Stimulated activated CD8-positive, alpha-beta memory T cell treated with anti-CD3 and anti-CD28 coated beads, Interleukin-15, amount 100 ng/mL, for 4 hours (primary cell): ENCODE measurements around the gene TNC.

Source experiments
- DNase-seq, 2 donors: peaks; one replicate each; pipeline ENCODE4 v3.0.0-alpha.2; 2020; ENCODE audit warnings: low read depth in 2 of 2

The TNC gene

DNA sequence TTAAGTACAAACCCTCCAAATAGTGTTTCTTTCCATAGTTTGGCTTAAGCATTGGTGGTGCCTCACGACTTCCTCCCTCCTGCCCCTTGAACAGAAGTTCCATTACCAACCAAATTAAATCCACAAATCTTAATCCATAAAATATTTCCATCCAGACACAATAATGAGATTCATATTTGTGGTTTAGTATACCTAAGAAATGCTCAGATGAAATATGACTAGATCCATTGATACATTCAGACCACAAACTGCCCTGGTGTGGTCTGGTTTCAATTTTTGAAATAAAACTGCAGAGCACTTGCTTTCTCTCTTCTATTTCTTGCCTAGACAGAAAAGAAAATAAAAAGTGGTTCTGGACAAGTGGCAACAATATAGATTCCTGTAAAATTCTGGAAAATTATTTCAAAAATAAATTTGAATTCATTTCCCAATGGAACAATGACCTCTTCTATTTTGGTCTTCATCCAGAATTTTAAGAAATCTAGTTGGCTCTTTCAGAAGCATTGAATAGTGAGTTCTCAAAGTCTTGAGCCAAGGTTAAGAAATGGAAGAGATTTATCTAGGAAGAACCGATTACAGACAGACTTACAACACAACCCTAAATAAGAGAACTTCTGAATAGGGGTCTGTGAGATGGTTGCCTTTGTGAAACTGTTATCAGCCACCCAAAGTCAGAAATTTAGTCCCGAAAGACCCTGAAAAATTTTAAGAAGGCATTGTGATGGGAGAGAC lies 14.0 kb downstream of the TNC start:
- DNase-seq: no peak

DNA sequence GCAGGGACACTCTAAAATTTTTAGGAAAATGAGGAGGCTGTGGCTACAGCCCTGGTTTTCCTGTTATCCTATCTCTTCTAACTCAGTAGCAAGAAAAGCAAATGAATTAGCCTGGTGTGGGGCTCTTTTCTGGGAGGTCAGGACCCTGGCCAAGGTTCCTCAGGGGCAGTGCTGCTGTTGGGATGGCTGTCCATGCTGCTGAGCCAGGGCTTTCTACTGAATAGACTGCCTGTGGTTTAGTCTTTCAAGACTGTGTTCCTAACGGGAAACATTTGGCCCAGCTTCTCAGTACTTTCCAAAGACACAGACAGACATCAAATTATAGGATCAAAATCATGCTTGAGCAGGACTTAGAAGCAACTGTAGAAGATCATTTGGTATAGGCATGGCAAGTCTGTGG lies 18.1 kb downstream of the TNC start:
- no peak for DNase-seq

DNA sequence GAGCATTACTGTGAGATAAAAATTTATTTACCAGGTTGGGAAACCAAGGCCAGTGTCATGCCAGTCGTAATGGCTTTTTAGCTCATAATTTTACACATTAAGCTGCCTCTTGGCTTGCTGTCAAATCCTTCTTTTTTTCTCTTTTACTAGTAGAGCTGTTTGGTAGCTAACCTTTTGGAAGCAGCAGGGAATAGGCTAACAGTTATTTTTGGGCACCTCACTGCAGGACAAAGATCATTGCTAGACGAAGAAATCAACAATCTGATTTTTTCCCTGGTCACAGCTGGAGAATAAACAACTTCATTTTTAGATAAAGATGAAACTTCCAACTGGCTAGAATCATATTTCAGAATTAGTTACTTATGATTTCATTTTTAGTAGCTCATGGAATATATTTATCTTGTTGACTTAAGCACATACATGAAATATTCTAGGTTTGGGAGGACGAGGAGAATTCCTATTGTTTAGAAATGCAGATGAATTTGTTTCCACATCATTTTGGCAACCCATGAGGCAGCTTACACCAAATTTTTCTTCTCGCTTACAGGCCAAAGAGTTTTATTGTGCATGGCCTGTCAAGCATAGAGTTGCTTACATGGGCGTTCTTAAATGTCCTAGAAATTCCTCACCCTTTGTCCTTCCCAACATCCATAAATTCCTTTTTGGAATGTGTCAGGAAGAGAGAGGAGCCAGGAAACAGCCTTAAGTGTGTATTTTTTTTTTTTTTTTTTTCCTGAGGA lies 19.6 kb downstream of the TNC start:
- DNase-seq: no peak

DNA sequence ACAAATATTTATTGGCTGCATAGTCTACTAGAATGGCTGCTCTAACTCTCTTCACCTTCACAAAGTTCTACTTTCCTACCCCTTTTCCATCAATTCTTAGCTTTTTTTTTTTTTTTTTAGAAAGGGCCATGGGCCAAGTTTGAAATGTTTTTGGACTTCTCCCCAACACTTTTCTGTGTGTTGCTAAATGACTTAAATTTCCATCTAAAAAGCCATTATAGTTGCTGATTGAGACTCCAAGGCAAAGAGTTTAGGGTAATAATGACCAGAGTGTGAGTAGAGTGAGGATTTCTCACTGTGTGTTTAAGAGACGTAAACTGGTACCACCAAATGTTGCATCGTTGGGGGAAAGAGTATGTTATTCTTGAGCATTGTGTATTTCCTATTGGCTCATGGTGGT lies 24.4 kb downstream of the TNC start:
- DNase-seq: no peak

DNA sequence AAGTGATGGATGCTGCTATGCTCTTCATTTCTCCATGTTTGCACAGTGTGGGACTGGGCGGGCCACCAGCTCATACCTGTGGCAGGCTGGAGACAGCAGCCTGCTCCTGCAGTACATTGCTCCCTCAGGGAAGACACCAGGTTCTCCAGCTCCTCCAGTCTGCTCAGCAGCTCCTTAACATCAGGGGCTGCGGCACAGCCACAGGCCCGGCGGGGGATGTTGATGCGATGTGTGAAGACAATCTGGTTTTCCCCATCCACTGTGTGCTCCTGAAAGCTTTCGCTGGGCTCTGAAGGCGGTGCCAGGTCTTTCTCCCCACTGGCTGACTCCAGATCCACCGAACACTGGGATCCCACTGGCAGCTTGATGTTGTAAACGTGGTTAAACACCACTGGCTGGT lies 27.5 kb downstream of the TNC start:
- no peak for DNase-seq

DNA sequence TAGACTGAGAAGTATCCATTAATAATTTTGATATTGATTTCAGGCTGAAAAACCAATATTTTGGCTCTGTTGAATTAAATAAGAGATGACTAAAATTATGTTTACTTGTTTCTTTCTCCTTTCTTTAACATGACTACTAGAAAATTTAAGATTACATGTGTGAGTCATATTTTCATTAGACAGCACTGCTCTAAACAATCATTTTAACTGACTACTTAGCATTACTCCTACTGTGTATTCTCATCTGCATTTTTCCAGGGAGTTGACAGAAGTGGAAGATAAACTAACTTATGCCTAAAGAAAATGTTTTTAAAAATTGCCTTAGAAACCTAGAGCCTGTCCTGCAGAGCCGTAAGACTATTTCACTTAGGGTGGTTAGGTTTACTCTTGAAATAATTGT lies 29.1 kb downstream of the TNC start:
- DNase-seq: no peak

DNA sequence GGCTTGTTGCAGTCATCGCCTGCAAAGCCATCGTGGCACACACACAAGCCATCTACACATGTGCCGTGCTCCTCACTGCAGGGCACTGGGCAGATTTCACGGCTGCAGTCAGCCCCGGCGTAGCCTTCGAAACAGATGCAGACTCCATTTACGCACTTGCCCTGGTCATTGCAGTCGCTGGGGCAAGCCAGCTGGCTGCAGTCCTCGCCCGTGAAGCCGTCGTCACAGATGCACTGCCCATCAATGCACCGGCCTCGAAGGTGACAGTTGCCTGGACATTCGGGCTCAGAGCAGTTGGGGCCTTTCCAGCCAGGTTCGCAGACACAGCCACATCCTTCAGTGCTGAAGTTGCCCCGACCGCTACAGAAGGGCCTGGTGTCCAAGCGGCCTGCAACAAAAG lies 31.1 kb downstream of the TNC start:
- DNase-seq: no peak

DNA sequence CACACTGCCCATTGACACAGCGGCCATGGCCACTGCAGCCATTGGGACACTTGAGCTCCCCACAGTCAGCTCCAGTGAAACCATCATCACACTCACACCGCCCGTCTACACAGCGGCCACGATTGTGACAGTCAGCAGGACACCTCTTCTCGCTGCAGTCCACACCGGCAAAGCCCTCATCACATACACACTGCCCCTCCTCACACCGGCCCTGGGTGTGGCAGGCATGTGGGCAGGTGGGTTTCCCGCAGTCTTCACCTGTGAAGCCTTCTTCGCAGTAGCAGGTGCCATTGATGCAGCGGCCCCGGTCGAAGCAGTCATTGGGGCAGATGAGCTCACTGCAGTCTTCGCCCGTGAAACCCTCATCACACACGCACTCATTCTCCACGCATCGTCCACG lies 31.5 kb downstream of the TNC start:
- DNase-seq: no peak

DNA sequence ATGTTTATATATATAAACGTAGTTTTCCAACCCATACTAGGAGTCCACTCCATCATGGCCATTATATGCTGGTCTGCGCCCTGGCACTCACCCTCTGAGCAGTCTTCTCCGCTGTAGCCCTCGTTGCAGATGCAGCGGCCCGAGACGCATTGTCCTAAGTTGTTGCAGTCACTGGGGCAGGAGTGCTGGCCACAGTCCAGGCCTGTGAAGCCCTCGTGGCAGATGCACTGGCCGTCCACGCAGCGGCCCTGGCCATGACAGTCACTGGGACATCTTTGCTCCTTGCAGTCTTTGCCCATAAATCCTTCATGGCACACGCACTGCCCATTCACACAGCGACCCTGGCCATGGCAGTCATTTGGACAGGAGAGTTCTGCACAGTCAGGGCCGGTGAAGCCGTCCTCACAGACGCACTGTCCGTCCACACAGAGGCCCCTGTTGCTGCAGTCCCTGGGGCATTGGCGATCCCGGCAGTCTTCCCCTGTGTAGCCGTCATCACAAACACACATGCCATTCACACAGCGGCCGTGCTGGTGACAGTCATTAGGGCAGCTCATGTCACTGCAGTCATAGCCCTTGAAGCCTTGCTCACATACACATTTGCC lies 32.1 kb downstream of the TNC start:
- DNase-seq: no peak

DNA sequence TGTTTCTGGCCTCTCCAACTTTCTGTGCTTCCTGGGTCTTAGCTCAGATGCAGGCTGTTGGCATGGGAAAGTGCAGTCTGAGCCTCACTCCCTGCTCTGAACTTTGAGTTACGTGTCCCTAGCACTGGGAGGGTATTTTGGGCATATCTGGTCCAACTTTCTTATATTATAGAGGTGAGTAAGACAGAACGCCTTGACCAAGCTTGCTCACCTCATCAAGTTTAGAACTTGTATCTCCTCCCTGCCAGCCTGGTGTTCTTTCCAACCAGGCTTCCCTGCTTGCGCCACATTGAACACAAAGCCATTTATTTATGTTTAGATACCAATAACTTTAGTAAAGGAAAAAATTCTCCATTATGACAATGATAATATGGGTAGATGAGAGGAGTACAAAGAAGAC lies 33.2 kb downstream of the TNC start:
- DNase-seq: no peak

DNA sequence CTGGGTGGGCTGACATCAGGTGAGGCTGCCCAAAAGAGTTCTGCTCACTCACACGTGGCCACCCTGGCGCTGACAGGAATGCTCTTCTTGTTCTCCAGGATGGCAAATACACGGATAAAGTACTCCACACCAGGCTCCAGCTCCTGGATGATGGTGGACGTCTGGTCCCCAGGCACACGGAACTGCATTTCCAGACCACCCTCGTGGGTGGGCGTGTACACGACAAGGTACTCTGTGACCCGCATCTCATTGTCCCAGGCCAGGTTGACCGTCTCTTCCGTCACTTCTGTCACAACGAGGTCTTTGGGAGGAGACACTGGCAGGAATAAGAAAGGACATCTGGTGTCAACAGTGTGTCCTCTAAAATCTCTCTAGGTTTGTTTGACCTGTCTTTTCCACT lies 33.8 kb downstream of the TNC start:
- DNase-seq: no peak

DNA sequence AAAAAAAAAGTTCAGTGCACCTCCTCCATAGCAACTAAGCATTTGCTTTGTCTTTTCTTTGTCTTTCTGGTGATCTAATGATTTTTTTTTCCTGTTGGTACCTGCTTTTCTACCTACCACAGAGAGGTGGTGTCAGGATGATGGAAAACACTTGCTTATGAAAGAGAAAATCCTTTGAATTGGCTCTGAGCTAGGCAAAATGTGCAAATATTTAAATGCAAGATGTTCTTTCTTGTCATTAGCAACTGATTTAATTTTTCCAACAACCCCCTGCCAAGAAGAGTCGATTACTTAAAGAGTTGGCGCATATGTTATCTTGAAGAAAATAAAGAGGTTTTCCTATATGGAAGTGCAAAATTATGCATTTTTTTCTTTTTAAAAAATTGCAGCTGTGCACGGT lies 37.7 kb downstream of the TNC start:
- no peak for DNase-seq

DNA sequence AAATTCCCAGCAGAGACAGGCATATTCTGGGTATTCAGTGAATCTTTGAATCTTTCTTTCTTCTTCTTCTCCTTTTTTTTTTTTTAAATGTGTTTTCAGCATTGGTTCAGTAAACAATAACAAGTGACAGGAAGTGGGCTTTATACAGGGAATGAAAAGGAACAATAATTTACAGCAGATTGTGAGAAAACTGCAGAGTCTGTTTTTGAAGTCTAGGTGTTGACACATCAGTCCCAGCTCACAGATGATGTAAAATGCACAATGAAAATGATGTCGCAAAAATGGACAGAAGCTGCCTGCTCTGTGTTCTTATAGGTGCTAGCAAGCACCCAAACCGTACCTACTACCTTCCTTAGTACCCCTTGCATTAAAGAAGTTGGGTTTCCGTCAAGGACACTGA lies 38.8 kb downstream of the TNC start:
- no peak for DNase-seq

DNA sequence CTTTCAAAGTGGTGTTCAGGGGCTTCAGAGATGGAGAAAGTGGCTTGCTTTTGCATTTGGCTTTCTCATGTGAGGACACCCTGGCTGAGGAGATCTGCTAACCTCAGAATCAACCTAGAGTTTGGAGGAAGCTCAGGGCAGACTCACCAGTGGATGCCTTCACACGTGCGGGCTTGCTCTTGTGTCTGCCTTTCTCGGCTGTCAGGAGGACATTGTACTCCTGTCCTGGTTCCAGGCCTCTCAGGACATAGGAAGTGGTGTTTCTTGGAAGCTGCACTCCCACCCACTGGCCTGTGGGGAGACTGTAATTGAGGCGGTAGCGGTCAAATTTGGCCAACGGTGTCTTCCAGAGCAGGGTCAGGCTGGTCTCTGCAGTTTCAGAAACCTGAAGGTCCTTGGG lies 44.5 kb downstream of the TNC start:
- DNase-seq: no peak

DNA sequence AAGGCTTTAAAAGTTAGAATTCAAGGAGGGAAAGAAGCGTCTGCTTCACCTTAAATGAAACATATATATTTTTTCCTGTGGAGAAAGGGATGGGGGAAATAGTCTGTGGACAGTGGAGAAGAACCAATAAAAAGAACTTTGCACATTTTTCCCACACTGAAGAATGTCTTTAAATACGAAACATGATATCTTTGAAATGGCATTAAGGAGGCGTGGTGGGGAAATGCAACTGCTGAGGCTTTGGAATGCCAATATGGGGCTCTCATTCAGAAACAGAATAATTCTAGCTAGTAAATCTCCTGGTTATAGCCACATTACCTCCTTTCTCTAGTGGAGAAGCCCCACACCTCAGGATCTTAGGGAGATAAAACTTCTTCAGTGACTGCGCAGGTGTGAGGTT lies 46.8 kb downstream of the TNC start:
- DNase-seq: no peak

DNA sequence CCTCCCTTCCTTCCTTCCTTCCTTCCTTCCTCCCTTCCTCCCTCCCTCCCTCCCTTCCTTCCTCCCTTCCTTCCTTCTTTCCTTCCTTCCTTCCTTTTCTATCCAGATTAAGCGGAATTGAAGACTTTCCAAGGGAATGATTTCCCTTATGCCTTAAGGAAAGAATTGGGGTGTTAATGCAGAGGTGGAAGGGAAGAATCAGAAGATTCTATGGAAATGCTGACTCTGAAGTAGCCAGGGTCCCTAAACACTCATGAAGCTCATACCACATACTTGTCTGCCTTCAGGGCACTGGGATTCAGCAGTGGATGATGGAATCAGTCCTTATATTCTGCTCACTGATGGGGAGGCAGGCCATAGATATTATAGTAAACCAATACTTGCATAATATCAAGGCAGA lies 48.2 kb downstream of the TNC start:
- no peak for DNase-seq

DNA sequence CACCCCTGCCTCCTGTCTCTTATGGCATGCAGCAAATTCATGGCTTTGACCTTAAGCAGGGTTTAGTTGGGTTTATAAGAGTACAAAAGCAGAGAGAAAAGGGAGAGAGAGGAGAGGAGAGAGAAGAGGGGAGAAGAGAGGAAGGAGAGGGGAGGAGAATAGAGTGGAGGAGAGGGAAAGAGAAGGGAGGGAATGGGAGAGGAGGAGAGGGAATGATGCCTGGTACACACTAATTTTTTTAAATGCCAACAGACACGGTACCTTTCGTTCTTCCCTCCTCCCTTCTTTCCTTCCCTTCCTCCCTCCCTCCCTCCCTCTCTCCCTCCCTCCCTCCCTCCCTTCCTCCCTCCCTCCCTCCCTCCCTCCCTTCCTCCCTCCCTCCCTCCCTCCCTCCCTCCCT lies 48.7 kb downstream of the TNC start:
- DNase-seq: no peak

DNA sequence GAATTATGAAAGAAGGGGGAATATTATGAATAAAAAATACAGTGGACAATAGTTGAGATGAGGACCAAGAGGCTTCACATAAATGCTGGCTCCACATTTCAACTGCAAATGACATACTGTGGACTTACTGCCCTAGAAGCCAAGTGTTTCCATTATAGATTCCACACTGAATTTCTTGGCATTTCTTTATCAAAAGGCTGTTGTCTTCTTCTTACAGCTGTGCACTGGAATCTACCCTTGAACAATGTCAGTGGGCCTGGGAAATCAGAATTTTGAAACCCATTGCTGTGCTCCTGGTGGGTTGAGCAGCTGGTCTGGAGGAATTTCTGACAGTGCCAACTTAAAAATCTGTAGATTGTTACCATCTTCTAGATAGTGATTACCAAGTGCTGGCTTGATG lies 49.9 kb downstream of the TNC start:
- DNase-seq: no peak

DNA sequence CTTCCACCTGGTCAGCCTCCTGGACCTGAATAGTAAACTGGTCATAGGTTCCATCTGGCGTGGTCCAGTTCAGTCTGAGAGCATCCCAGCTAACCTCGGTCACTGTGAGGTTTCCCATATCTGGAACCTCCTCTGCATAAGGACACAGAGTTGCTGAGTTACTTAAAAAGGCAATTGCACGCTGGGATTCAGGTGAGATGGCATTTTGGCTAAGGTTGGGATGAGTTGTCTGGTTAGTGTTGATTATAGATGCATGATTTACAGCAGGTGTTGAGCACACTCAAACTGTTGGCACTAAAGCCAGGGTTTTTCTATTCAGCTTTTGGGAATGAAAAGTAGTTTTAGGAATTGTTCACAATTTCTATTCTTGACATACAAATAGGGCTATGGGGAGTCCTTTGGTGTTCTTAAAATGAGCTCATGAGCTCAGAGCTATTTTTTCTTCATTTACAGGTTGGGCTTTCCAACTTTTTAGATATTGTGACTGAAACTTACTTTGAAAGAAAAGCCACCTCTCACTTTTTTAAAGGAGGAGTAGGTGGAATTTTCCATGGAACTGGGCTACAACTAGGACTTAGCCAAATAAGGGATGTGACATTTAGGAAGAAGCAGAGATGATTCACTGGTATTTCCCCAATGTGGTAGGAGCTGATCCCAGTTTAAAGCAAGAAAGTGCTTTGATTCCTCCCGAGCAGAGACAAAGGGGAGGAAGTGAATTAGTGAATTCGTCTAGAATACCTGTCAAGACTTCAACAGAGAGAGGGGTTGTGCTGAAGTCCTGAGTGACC lies 54.7 kb downstream of the TNC start:
- no peak for DNase-seq

DNA sequence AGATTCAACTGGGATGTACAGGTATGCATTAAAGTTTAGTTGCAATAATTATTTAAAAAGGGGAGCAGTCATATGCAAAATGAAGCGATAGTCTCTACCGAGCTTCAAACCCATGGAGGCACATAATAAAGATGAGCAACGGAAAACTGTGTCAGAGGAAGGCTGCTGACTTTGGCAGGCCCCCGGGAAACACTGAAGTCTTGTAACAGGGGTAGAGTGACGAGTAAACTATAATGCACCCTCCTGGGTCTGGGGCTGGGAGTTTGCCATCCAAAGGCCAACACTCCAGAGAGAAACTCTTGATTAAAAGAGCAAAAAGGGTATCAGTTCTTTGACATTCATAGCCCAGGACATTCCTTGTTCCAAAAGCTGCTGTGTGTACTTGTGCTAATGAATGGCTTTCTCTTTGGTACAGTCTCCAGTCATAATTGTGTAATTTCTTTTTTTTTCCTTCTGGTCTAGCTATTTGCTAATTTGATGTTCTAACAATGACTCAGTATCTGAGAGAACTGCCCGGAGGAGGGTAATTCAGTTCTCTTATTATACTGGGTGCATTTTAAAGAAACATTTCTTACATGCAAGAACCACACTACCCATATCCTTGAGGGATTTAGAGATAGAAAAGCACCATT lies 59.2 kb downstream of the TNC start:
- no peak for DNase-seq

DNA sequence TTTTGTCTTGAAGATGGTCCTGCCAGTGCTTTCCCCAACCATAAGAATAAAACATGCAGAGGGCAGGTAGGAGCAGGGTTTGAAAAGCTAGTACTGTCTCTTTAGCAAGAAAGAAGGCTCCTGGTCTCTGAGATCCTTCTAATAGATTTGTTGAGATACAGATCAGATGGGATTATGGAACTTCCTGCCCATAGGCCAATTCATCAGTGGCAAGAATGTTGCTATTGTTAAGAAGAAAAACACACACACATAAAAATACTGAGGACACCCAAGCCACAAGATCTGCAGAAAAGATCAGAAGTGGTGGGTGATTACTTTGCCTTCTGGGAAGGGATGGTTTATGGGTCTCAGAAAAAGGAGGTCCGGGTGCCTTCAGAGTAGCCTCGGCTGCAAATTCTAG lies 59.8 kb downstream of the TNC start:
- DNase-seq: no peak

DNA sequence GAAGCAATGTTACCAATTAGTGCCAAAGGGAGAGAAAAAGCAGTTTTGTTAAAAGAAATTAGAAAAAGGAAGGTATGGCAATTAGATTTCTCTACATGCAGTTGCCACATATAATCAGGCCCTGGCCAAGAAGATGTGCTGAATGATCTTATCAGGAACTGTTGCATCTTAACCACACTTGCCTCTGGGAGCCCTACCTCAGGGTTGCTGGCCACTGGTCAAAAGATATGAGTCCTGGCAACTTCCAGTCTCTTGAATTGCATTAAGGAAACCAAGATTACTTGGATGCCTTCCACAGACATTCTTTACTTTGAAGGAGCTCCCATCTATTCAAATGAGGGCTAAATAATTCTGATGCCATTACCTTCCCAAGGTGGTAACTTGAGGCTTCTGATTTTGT lies 60.4 kb downstream of the TNC start:
- no peak for DNase-seq
